ENCODE measurements around the gene HTT.

DNA sequence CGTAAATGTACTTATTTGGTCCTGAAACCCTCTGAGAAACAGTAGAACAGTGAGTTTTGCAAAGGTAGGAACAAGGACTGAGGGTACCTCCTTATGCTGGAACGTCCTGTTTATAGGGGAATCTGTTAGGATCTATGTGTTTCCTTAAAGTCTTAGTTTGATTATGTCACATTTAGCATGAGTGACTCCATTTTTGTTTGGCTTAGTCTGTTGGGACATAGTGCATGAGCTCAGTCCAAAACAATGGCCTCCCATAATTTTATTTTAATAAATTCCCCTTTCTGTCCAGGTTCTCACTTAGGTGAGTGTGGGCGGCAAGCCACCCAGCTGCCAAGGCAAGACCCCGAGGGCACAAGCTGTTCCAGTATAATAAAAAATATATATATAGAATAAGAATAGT is 27.9 kb upstream of the HTT start:
- no peak for TF ChIP-seq POLR2A (IDR thresholded peaks at IDR 0.05; ENCODE audit: low read length)
- TF ChIP-seq GATA1 (IDR thresholded peaks at IDR 0.05; ENCODE audit: low read depth, low read length): no peak
